Panc1 (cell line): ENCODE measurements around the gene KCNMA1. TPM values are rescaled to one million over a fixed set of nuclear protein-coding genes. Genes with fewer than 3 reads are reported as not detected.

Experiments used
- ATAC-seq: fragments of 200-7000 bp; cut with Tn5 transposase; 2 replicates; pipeline ENCODE4 v1.9.1; 2020; ENCODE audit warnings: mild to moderate bottlenecking, moderate library complexity
- BruUV-seq: library from RNA; stranded (reverse); fragments of 400-500 nt; replicated peaks from 2 replicates; lab custom pipeline; 2021; lab: Mats Ljungman, UMichigan
- CTCF ChIA-PET: fragments of 300-600 bp; sonication (Branson Sonifier 250); formaldehyde crosslinking; loops from one replicate; lab custom pipeline; 2022; ENCODE audit warnings: antibody characterized with exemption; lab: Charles Lee
- POLR2A ChIA-PET: fragments of 300-600 bp; sonication (Branson Sonifier 250); formaldehyde crosslinking; loops from one replicate; lab custom pipeline; 2022; ENCODE audit warnings: antibody characterized with exemption; lab: Charles Lee
- DNase-seq: peaks from one replicate; pipeline ENCODE4 v3.0.0-alpha.2; 2010; ENCODE audit warnings: low read depth, low spot score
- H3K27ac ChIP-seq: 2 replicates; pipeline ENCODE4 v1.5.1; 2011; ENCODE audit warnings: mild to moderate bottlenecking, low read length, inconsistent platforms
- H3K27me3 ChIP-seq: fragments of 200-500 bp; sonication (Bioruptor generic); 2 replicates; pipeline ENCODE4 v1.6.0; 2014; ENCODE audit warnings: low read length, inconsistent platforms; ENCODE audit not compliant: control insufficient read depth, insufficient read depth
- H3K36me3 ChIP-seq: fragments of 200-500 bp; sonication (Bioruptor generic); 2 replicates; pipeline ENCODE4 v1.5.1; 2014; ENCODE audit warnings: inconsistent platforms, mild to moderate bottlenecking, low read length, moderate library complexity; ENCODE audit not compliant: control insufficient read depth, insufficient read depth
- H3K4me1 ChIP-seq: 2 replicates; pipeline ENCODE4 v1.5.1; 2011; ENCODE audit warnings: inconsistent platforms, mild to moderate bottlenecking, low read length, moderate library complexity; ENCODE audit not compliant: control insufficient read depth, insufficient read depth
- H3K4me3 ChIP-seq, 2 experiments: 2 replicates each; pipeline ENCODE4 v1.5.1; 2011 to 2012; ENCODE audit warnings: low read depth in 2 of 2, low read length in 2 of 2, mild to moderate bottlenecking in 2 of 2, inconsistent platforms in 1 of 2, moderate library complexity in 1 of 2
- H3K9me3 ChIP-seq: fragments of 200-500 bp; sonication (Bioruptor generic); 2 replicates; pipeline ENCODE4 v1.5.1; 2014; ENCODE audit warnings: low read depth, mild to moderate bottlenecking, inconsistent platforms, low read length, moderate library complexity; ENCODE audit not compliant: control insufficient read depth, insufficient read depth
- CTCF ChIP-seq: fragments of 450-650 bp; IDR thresholded peaks from 2 replicates; pipeline ENCODE4 v1.5.1; 2017; ENCODE audit warnings: mild to moderate bottlenecking
- POLR2AphosphoS5 ChIP-seq: IDR thresholded peaks from 2 replicates; pipeline ENCODE4 v1.6.1; 2012; ENCODE audit warnings: mild to moderate bottlenecking, low read depth, low read length, moderate library complexity
- REST ChIP-seq, 2 experiments: IDR thresholded peaks; 2 replicates each; pipeline ENCODE4 v1.6.1; 2011 to 2012; ENCODE audit warnings: low read depth in 2 of 2, control low read depth in 1 of 2, low read length in 1 of 2, mild to moderate bottlenecking in 1 of 2, moderate library complexity in 1 of 2; ENCODE audit not compliant: insufficient read depth in 1 of 2
- SIN3A ChIP-seq: IDR thresholded peaks from 2 replicates; pipeline ENCODE4 v1.6.1; 2012; ENCODE audit warnings: low read depth, mild to moderate bottlenecking, low read length, moderate library complexity, borderline replicate concordance; ENCODE audit not compliant: insufficient read depth
- TCF7L2 ChIP-seq: IDR thresholded peaks from 2 replicates; pipeline ENCODE4 v1.6.1; 2011; ENCODE audit warnings: mild to moderate bottlenecking, low read depth, low read length, inconsistent platforms
- in situ Hi-C: cut with HindIII; loops from 2 replicates; pipeline ENCODE4 v1.10.0; 2016; ENCODE audit warnings: low sequenced_read_pairs, low pct_unique_long_range_greater_than_20kb
- intact Hi-C: fragments of 100-400 bp; cut with micrococcal nuclease; formaldehyde crosslinking; loops from one replicate; pipeline ENCODE4 v1.10.0; 2022; ENCODE audit not compliant: unreplicated experiment
- total RNA-seq: library from RNA; stranded (reverse); gene quantifications from one replicate; pipeline ENCODE4 v1.2.1, GENCODE V29; 2021; ENCODE audit not compliant: unreplicated experiment

The KCNMA1 gene
- total RNA-seq, 1 experiment from 2014 or later = 91.9 TPM

- POLR2A ChIA-PET = no interaction called here
- ATAC-seq (no peak), DNase-seq (no peak)
- Histone ChIP-seq H3K9me3 (no peaks in the 10 kb centered on the region), H3K27ac (no peak overlapping the region), H3K27me3 (peaks cover 12% of the 10 kb centered on the region), H3K4me3 (no peak overlapping the region), H3K4me1 (no peaks in the 10 kb centered on the region), H3K36me3 (no peaks in the 10 kb centered on the region)
- TF ChIP-seq REST (IDR thresholded peaks at IDR 0.05; ENCODE audit: insufficient read depth in 1 of 2, low read depth in 2 of 2, low read length in 1 of 2) (no peak), CTCF (no peak), TCF7L2 (no peak), SIN3A (no peak)
- no TSS peak for BruUV-seq
- in situ Hi-C loops = no loop called here
- CTCF ChIA-PET = no interaction called here
- intact Hi-C loops = no loop called here
These were observed 40.5 kb upstream of the KCNMA1 start for GRCh38 chr10:77678146-77678545.

GRCh38 chr10:77675347-77675746 is 37.7 kb upstream of the KCNMA1 start:
- intact Hi-C loops (no loop called here), in situ Hi-C loops (no loop called here)
- ChIA-PET CTCF (interaction anchor here (1.9 kb wide), 1 partner anchor 36 kb away, joined by 4 read pairs; no protein-coding TSS in a partner anchor), POLR2A (no interaction called here)
- no peak for DNase-seq
- no peaks in the 10 kb centered on the region for H3K9me3 ChIP-seq
- no TSS peak for BruUV-seq
- ATAC-seq = no peak
- peaks cover 15% of the 10 kb centered on the region for H3K27me3 ChIP-seq
- no peaks in the 10 kb centered on the region for H3K36me3 ChIP-seq
- H3K4me3 ChIP-seq = no peak overlapping the region
- H3K4me1 ChIP-seq = no peaks in the 10 kb centered on the region
- TF ChIP-seq REST (IDR thresholded peaks at IDR 0.05; ENCODE audit: insufficient read depth in 1 of 2, low read depth in 2 of 2, low read length in 1 of 2) = no peak
- no peak for TF ChIP-seq SIN3A
- TF ChIP-seq CTCF = no peak
- TF ChIP-seq POLR2AphosphoS5 = no peak
- no peak for TF ChIP-seq TCF7L2
- no peak overlapping the region for H3K27ac ChIP-seq
